ENCODE measurements around the gene SLC16A4.
"Not testable (repeated sequence)": the region's sequence is repeated elsewhere in the genome, so short reads cannot be mapped to it uniquely, and the experiment has no call there.

The SLC16A4 gene

GRCh38 chr1:110390692-110391245 lies at the start of gene SLC16A4:
SLC16A4 (minus strand) TSS chr1:110391026; CDS start chr1:110389323, 1,703 bp downstream.
- peak; percentile 93 for DNase-seq

- not testable (repeated sequence) for DNase-seq
These were observed 49.0 kb upstream of the SLC16A4 start for GRCh38 chr1:110439873-110440272.

DNA sequence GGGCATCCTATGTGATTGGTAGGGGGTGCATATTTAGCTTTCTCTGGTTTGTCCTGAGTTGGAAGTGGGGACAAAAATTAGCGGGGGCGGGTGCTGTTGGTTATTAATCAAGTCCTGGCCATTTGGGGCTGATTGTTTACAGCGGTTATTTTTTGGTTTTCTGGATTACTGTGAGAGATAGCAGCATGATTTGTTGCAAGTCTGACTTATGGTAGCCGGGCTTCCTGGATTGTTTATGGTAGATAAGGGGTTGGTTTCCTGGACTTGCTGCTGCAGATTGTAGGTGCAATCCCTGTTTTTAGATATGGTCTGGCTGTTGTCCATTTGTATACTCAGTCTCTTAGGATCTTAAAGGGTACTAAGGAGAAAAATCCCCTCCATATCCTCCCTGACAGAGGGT lies 48.1 kb upstream of the SLC16A4 start:
- DNase-seq = no peak

DNA sequence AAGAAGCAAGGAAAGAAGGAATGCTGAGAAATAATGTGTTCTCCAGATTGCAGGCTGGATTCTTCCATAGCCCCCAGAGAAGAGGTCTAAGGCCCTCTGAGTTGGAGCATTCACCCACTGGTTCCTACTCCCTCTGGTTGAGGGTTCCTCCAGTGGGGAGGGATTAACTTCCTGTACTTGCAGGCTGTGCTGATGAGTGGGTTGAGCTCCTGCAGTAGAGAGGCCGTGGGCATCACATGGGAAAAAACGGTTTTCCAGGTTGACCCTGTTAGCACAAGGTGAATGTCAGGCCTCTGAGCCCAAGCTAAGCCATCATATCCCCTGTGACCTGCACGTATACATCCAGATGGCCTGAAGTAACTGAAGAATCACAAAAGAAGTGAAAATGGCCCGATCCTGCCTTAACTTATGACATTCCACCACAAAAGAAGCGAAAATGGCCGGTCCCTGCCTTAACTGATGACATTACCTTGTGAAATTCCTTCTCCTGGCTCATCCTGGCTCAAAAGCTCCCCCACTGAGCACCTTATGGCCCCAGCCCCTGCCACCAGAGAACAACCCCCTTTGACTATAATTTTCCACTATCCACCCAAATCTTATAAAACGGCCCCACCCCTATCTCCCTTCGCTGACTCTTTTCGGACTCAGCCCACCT lies 46.9 kb upstream of the SLC16A4 start:
- DNase-seq = not testable (repeated sequence)

GRCh38 chr1:110436635-110437034 lies 45.8 kb upstream of the SLC16A4 start:
- DNase-seq = peak; percentile 99

DNA sequence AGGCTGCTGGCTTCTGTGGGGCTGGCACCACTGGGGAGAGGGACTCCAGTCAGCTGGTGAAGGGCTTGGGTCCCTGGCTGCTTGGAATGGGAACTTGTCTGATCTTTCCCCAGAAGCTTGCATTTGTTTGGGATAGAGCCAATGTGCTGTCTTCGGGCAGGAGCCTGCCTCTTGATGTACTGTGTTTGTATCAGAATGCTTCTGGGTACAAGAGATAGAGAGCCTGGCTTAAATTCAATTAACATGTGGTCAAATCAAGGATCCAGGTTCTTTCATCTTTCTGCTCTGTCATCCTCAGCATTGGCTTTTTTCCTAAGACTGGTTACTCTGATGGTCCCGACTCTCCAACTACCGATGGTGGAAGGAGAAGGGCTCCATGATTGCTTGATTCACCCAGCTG lies 44.1 kb upstream of the SLC16A4 start:
- DNase-seq = no peak

DNA sequence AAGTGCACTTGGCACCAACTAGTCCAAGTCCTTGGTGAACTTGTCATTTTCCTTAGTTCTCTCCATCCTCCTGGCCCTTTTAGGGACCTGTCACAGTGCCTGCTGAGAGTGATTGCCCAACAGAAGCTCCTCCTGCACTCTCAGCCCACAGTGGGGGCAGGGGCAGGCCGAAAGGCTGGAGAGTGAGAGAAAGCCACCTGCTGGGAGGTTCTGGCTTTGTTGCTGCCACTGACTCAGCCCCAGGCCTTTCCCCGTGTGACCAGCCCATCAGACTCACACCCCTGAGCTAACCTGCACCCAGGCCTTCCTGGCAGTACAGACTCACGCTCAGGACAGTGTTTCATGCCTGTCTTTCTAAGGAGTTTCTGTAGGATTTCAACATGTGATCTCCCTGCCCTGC lies 43.0 kb upstream of the SLC16A4 start:
- DNase-seq = peak; percentile 96

GRCh38 chr1:110433213-110433612 lies 42.4 kb upstream of the SLC16A4 start:
- no peak for DNase-seq

DNA sequence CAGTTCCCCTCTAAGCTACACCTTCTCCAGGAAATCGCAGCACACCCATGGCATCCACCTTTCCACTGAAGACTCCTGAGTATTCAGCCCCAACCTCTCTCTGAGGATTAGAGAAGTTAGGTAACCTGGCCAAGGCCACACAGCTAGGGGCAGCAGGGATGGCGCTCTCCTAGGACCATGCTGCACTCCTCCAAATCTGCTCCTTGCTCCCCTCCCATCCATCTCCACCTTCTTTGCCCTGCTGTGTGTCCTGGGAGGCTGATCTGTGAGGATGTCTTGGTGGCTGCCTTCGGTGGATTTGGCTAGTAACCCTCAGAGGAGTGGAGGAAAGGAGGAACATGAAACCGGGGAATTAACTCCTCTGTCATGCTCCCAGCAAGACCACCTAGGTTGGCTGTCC lies 40.1 kb upstream of the SLC16A4 start:
- no peak for DNase-seq

DNA sequence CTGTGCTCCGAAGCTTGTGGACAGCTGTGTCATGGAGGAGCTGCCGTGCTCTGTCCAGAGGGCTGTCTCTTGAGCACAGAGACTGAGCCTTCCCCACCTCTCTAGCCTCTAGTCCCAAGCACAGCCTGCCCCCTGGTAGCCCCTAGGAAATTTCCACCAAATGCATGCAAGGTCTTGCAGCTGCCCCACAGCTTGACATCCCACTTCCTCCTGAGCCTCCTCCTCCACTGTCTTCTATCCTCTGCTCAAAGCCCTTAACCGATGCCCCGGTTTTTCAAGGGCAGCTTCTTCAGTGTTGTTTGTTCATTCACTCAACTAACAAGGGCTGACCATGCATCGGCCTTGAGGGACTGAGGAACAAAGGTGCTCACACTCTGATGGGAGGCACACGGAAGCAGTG lies 39.5 kb upstream of the SLC16A4 start:
- DNase-seq = no peak

- no peak for DNase-seq
These were observed 38.1 kb upstream of the SLC16A4 start for GRCh38 chr1:110428946-110429345.

- DNase-seq = no peak
These were observed 36.0 kb upstream of the SLC16A4 start for GRCh38 chr1:110426854-110427253.

DNA sequence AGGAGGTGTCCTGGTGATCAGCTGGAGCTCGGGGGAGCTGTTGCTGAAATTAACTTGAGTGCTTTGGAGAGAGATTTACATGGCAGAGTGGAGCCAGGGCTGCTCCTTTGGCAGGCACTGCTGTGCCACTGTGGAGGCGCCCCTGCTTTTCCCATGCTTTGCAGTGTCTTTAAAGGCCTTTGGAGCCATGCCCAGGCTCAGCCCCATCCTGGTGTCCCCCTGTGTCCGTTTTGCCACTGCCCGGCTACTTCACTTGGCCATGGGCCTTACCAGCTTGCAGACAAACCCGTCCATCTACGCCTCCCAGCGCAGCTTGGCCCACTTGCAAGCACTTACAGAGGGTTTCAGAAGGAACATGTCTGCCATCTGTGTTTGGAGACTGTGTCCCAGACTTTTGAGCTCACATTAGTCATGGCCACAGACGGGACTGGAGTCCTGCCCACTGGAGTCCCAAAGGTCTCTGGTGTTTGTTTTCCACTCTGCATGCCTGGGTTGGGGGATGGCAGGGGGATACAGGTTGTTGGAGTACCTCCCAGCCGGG lies 34.9 kb upstream of the SLC16A4 start:
- no peak for DNase-seq

- no peak for DNase-seq
These were observed 34.1 kb upstream of the SLC16A4 start for GRCh38 chr1:110424699-110425611.

- DNase-seq = no peak
These were observed 30.3 kb upstream of the SLC16A4 start for GRCh38 chr1:110420874-110421793.

- DNase-seq = no peak
These were observed 29.3 kb upstream of the SLC16A4 start for GRCh38 chr1:110420023-110420662.

DNA sequence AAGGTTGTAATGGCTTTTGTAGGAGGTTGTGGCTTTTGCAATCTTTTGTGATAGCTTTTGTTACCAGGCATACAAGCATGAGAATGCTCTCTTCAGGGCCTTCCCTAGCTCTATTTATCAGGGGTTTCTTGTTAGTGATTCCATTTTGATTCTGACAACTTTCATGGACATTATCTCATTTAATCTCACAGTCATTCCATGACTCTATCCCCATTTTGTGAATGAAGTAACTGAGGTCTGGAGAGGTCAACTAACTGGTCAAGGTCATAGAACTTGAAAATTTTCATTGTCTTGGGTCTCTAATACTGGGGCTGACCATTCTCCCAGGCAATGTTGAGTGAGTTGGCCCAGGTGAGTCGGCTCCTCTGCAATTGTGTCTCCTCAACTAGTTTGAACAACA lies 27.9 kb upstream of the SLC16A4 start:
- DNase-seq = no peak

- DNase-seq = not testable (repeated sequence)
These were observed 22.2 kb upstream of the SLC16A4 start for GRCh38 chr1:110413045-110413444.

DNA sequence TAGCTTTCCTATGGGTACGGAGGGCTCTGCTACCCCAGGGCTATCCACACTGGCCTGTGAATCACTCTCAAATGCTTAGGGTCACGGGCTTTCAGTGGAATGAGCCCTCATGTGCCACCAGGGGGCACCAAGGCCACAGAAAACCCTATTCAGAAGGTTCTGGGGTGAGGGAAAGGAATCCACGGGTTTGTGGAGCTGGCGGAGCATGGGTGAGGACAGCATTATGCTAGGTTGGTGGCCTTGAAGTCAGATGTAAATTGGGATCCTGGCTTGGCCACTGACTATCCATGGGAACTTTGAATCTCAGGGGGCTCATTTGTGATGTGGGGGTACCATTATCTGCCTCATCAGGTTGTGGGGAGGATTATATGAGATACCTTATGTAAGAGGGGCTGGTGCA lies 21.8 kb upstream of the SLC16A4 start:
- DNase-seq = peak; percentile 89

DNA sequence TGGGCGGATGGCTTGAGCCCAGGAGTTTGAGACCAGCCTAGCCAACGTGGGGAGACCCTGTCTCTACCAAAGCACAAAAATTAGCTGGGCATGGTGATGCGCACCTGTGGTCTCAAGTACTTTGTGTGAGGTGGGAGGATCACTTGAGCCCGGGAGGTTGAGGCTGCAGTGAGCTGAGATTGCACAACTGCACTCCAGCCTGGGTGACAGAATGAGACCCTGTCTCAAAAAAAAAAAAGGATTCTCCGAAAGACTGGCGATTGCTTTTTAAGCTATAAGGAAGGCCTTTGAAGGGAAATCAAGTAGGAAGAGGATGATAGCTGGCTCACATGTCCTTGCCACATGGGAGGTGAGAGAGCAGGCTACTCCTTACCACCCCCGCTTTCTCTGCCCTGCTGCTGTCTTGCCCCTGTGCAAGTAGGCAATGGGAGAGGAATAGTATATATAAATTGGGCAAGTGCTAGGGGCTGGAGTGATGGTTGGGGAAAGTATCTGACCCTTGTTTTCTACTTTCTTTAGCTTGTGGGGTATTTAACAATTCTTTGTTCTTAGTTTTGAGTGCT lies 20.4 kb upstream of the SLC16A4 start:
- DNase-seq = no peak

DNA sequence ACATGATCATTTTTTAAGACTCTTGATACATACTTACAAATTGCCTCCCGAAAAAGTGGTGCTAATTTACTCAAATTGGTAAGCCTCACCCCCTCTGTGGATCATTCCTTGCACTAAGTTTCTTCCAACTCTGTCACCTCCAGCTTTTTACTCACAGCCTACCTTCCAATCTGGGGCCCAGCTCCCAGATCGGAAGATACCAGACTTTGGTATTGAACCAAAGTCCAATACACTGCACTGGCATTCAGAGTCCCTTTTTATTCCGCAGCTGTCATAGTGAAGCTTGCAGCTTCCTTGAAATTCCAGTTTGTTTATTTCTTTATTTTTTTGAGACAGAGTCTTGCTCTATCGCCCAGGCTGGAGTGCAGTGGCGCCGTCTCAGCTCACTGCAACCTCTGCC lies 18.5 kb upstream of the SLC16A4 start:
- DNase-seq = no peak

GRCh38 chr1:110408488-110408887 lies 17.7 kb upstream of the SLC16A4 start:
- no peak for DNase-seq
